Smooth muscle cell (in vitro differentiated cells): ENCODE data around the gene SRPX. TPM values are rescaled to one million over a fixed set of nuclear protein-coding genes. Genes with fewer than 3 reads are reported as not detected.

Source experiments
- DNase-seq: peaks from one replicate; lab custom pipeline; 2025; ENCODE audit not compliant: unreplicated experiment; lab: John Stamatoyannopoulos, UW
- H2AFZ ChIP-seq: fragments of 200-600 bp; sonication (generic); 2 replicates; pipeline ENCODE4 v1.6.0; 2016; ENCODE audit warnings: antibody characterized with exemption, low read depth, mild to moderate bottlenecking
- H3F3A ChIP-seq: fragments of 200-600 bp; sonication (generic); 2 replicates; pipeline ENCODE4 v1.6.0; 2017; ENCODE audit warnings: antibody characterized with exemption, low read depth
- H3K27ac ChIP-seq: fragments of 200-600 bp; sonication (generic); 2 replicates; pipeline ENCODE4 v1.5.1; 2016; ENCODE audit warnings: low read depth, mild to moderate bottlenecking
- H3K27me3 ChIP-seq: fragments of 200-600 bp; sonication (generic); 2 replicates; pipeline ENCODE4 v1.6.1; 2016; ENCODE audit warnings: low read depth, mild to moderate bottlenecking
- H3K36me3 ChIP-seq: fragments of 200-600 bp; sonication (generic); 2 replicates; pipeline ENCODE4 v1.5.1; 2016; ENCODE audit warnings: low read depth
- H3K4me1 ChIP-seq: fragments of 200-600 bp; sonication (generic); 2 replicates; pipeline ENCODE4 v1.5.1; 2016; ENCODE audit warnings: low read depth
- H3K4me2 ChIP-seq: fragments of 200-600 bp; sonication (generic); 2 replicates; pipeline ENCODE4 v1.6.0; 2016; ENCODE audit warnings: mild to moderate bottlenecking
- H3K4me3 ChIP-seq: fragments of 200-600 bp; sonication (generic); 2 replicates; pipeline ENCODE4 v1.5.1; 2016; ENCODE audit warnings: mild to moderate bottlenecking
- H3K79me2 ChIP-seq: fragments of 200-600 bp; sonication (generic); 2 replicates; pipeline ENCODE4 v1.6.0; 2016; ENCODE audit warnings: low read depth, mild to moderate bottlenecking
- H3K9ac ChIP-seq: fragments of 200-600 bp; sonication (generic); 2 replicates; pipeline ENCODE4 v1.6.0; 2016; ENCODE audit warnings: low read depth
- H3K9me3 ChIP-seq: fragments of 200-600 bp; sonication (generic); replicated peaks from 2 replicates; pipeline ENCODE4 v1.5.1; 2016; ENCODE audit warnings: low read depth
- H4K20me1 ChIP-seq: fragments of 200-600 bp; sonication (generic); 2 replicates; pipeline ENCODE4 v1.6.0; 2016; ENCODE audit warnings: low read depth
- CTCF ChIP-seq: fragments of 200-600 bp; sonication (generic); IDR thresholded peaks from 2 replicates; pipeline ENCODE4 v1.5.1; 2017; ENCODE audit warnings: borderline replicate concordance, mild to moderate bottlenecking, antibody characterized with exemption; ENCODE audit not compliant: insufficient read depth, poor library complexity, severe bottlenecking
- WGBS: methylation state at CpG from one replicate; pipeline ENCODE4 v1.1.7; 2016; ENCODE audit warnings: low lambda C conversion rate; 5-methylcytosine and 5-hydroxymethylcytosine counted together
- polyA plus RNA-seq: library from polyadenylated mRNA; unstranded; fragments of >200 nt; fragmentation: Nextera tagmentation; extraction: Ambion mirVana; gene quantifications from 2 replicates; pipeline ENCODE4 v1.2.1, GENCODE V29; 2016
- total RNA-seq: library from RNA; depleted of rRNA; stranded (reverse); fragments of >200 nt; gene quantifications from 2 replicates; pipeline ENCODE4 v1.2.3, GENCODE V29; 2014

SRPX gene
- total and polyA plus RNA-seq, 2 experiments from 2014 or later, result 46.1 to 64.9 TPM

GRCh38 chrX:38151441-38151840 is 69.2 kb downstream of the SRPX start:
- TF ChIP-seq CTCF, result no peak
- Histone ChIP-seq H3F3A (no peaks in the 10 kb centered on the region), H3K36me3 (no peaks in the 10 kb centered on the region), H4K20me1 (no peaks in the 10 kb centered on the region), H3K27me3 (no peaks in the 10 kb centered on the region), H3K4me3 (no peak overlapping the region), H3K27ac (peak overlapping the region; percentile 40), H3K9ac (no peak overlapping the region), H2AFZ (no peak overlapping the region), H3K4me1 (no peaks in the 10 kb centered on the region), H3K9me3 (no peaks in the 10 kb centered on the region), H3K4me2 (peak overlapping the region; percentile 15), H3K79me2 (no peaks in the 10 kb centered on the region)
- 45% methylated on average over 5 of the region's 5 CpGs for WGBS
- no peak for DNase-seq

GRCh38 chrX:38150993-38151392 is 69.7 kb downstream of the SRPX start:
- H3K4me1 ChIP-seq, result no peaks in the 10 kb centered on the region
- peak overlapping the region; percentile 40 for H3K27ac ChIP-seq
- H3K4me2 ChIP-seq, result peak overlapping the region; percentile 10
- H3K9ac ChIP-seq, result no peak overlapping the region
- no peak for TF ChIP-seq CTCF
- no peak overlapping the region for H3K4me3 ChIP-seq
- no peaks in the 10 kb centered on the region for H4K20me1 ChIP-seq
- no peaks in the 10 kb centered on the region for H3K36me3 ChIP-seq
- H3K79me2 ChIP-seq, result no peaks in the 10 kb centered on the region
- H3F3A ChIP-seq, result no peaks in the 10 kb centered on the region
- no peaks in the 10 kb centered on the region for H3K9me3 ChIP-seq
- no peaks in the 10 kb centered on the region for H3K27me3 ChIP-seq
- DNase-seq, result no peak
- WGBS, result 61% methylated on average over 4 of the region's 4 CpGs
- H2AFZ ChIP-seq, result no peak overlapping the region

GRCh38 chrX:38149016-38149415 is 71.7 kb downstream of the SRPX start:
- 73% methylated on average over 2 of the region's 2 CpGs for WGBS
- H3K36me3 ChIP-seq, result no peaks in the 10 kb centered on the region
- no peaks in the 10 kb centered on the region for H3K79me2 ChIP-seq
- no peak overlapping the region for H3K9ac ChIP-seq
- H4K20me1 ChIP-seq, result no peaks in the 10 kb centered on the region
- no peak overlapping the region for H3K4me3 ChIP-seq
- no peak overlapping the region for H3K27ac ChIP-seq
- DNase-seq, result no peak
- H3K9me3 ChIP-seq, result no peaks in the 10 kb centered on the region
- H3K4me1 ChIP-seq, result no peaks in the 10 kb centered on the region
- H3K27me3 ChIP-seq, result no peaks in the 10 kb centered on the region
- no peak overlapping the region for H2AFZ ChIP-seq
- H3F3A ChIP-seq, result no peaks in the 10 kb centered on the region
- no peak overlapping the region for H3K4me2 ChIP-seq
- no peak for TF ChIP-seq CTCF

- no peak for TF ChIP-seq CTCF
- Histone ChIP-seq H2AFZ (no peak overlapping the region), H3K36me3 (no peaks in the 10 kb centered on the region), H3F3A (no peaks in the 10 kb centered on the region), H3K4me2 (no peak overlapping the region), H3K79me2 (no peaks in the 10 kb centered on the region), H4K20me1 (no peaks in the 10 kb centered on the region), H3K4me1 (no peaks in the 10 kb centered on the region), H3K27ac (no peak overlapping the region), H3K4me3 (no peak overlapping the region), H3K9me3 (no peaks in the 10 kb centered on the region), H3K9ac (no peak overlapping the region), H3K27me3 (no peaks in the 10 kb centered on the region)
- no peak for DNase-seq
- WGBS, result 56% methylated on average over 1 of the region's 1 CpG
Observed at GRCh38 chrX:38142610-38143009, 78.1 kb downstream of the SRPX start.
